Esophagus muscularis mucosa (tissue), 4 donors: ENCODE data around the gene ESAM.

Experiments used
- CTCF ChIP-seq, 3 experiments: fragments of 200-600 bp in 2 of 3; fragments of 450-650 bp in 1 of 3; sonication (generic) in 2 of 3; IDR thresholded peaks; one replicate each; pipeline ENCODE4 v1.5.1; 2017 to 2019; ENCODE audit warnings: antibody characterized with exemption in 3 of 3, mild to moderate bottlenecking in 2 of 3, moderate library complexity in 1 of 3
- EP300 ChIP-seq: sonication (generic); formaldehyde crosslinking; IDR thresholded peaks from one replicate; pipeline ENCODE4 v1.6.1; 2017; ENCODE audit warnings: antibody characterized with exemption
- POLR2AphosphoS5 ChIP-seq, 2 donors: sonication (generic); formaldehyde crosslinking; IDR thresholded peaks; one replicate each; pipeline ENCODE4 v1.6.1; 2017; ENCODE audit warnings: antibody characterized with exemption in 2 of 2

DNA sequence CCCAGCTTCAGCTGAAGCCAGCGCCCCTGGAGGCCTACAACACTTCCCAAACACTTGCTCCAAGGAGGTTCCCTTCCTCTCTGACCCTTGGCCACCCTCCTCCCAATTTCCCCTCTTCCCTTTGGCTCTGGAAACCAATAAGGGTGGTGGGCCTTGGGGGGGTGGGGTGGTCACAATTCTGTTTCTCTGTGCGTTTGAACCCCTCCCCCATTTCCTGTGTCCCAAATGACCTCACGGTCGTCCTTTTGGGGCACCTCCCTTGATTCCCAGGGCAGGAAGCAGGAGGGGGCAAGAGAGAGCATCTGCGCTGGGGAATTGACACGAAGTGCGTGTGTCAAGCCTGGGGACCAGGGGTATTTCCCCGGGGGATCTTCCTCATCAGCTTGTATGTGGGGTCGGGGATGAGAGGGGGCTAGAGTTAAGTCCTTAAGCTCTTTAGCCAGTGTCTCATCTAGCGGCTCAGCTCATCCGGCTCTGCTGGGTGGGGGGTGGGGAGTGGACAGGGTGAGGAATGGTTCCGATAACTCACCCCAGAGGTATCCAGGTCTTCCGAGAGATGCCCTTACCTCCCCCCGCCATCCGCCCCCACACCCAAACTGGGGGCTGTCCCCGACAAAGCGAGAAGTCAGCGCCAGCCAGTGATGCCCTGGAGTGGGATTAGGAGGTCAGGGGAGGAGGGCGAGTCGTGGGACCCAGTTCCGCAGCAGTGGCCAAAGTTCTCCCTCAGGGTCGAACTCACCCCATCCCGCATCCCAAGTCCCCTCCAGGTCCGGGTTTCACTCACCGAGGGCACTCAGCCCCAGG lies 587 bp downstream of the ESAM start:
- TF ChIP-seq POLR2AphosphoS5 (IDR thresholded peaks at IDR 0.05), result no peak
- TF ChIP-seq CTCF (IDR thresholded peaks at IDR 0.05), result no peak
- no peak for TF ChIP-seq EP300
